Neural progenitor cell (in vitro differentiated cells): ENCODE data around the gene OSBPL1A. TPM values are rescaled to one million over a fixed set of nuclear protein-coding genes. Genes with fewer than 3 reads are reported as not detected.

ENCODE experiments used
- DNase-seq: peaks from one replicate; pipeline ENCODE4 v3.0.0-alpha.2; 2016; ENCODE audit warnings: low spot score
- H2AFZ ChIP-seq: fragments of 200-600 bp; sonication (generic); replicated peaks from 2 replicates; pipeline ENCODE4 v1.6.1; 2016; ENCODE audit warnings: antibody characterized with exemption
- H3F3A ChIP-seq: fragments of 200-600 bp; sonication (generic); 2 replicates; pipeline ENCODE4 v1.6.1; 2016; ENCODE audit warnings: antibody characterized with exemption, low read depth
- H3K27ac ChIP-seq: fragments of 200-600 bp; sonication (generic); 2 replicates; pipeline ENCODE4 v1.5.1; 2016; ENCODE audit warnings: mild to moderate bottlenecking
- H3K27me3 ChIP-seq: fragments of 200-600 bp; sonication (generic); 2 replicates; pipeline ENCODE4 v1.6.1; 2016; ENCODE audit warnings: mild to moderate bottlenecking, moderate library complexity
- H3K36me3 ChIP-seq: fragments of 200-600 bp; sonication (generic); 2 replicates; pipeline ENCODE4 v1.5.1; 2016
- H3K4me1 ChIP-seq: fragments of 200-600 bp; sonication (generic); 2 replicates; pipeline ENCODE4 v1.6.1; 2016; ENCODE audit warnings: mixed run types
- H3K4me2 ChIP-seq: fragments of 200-600 bp; sonication (generic); 2 replicates; pipeline ENCODE4 v1.6.1; 2016
- H3K4me3 ChIP-seq: fragments of 200-600 bp; sonication (generic); 2 replicates; pipeline ENCODE4 v1.5.1; 2016
- H3K79me2 ChIP-seq: fragments of 200-600 bp; sonication (generic); 2 replicates; pipeline ENCODE4 v1.6.1; 2016; ENCODE audit warnings: low read depth
- H3K9ac ChIP-seq: fragments of 200-600 bp; sonication (generic); 2 replicates; pipeline ENCODE4 v1.6.1; 2016
- H3K9me3 ChIP-seq: fragments of 200-600 bp; sonication (generic); 2 replicates; pipeline ENCODE4 v1.5.1; 2016; ENCODE audit warnings: low read depth
- H4K20me1 ChIP-seq: fragments of 200-600 bp; sonication (generic); 2 replicates; pipeline ENCODE4 v1.6.1; 2016; ENCODE audit warnings: low read depth
- H3K27ac Mint-ChIP-seq: 3 replicates; pipeline ENCODE4 v1.8.0; 2021; ENCODE audit warnings: mixed read lengths
- H3K27me3 Mint-ChIP-seq: 2 replicates; pipeline ENCODE4 v1.8.0; 2022; ENCODE audit warnings: low read depth, mild to moderate bottlenecking, inconsistent platforms, moderate library complexity, mixed read lengths; ENCODE audit not compliant: insufficient read depth
- H3K36me3 Mint-ChIP-seq: 3 replicates; pipeline ENCODE4 v1.8.0; 2021; ENCODE audit warnings: mixed read lengths
- H3K4me1 Mint-ChIP-seq: 3 replicates; pipeline ENCODE4 v1.8.0; 2021; ENCODE audit warnings: mixed read lengths
- H3K4me3 Mint-ChIP-seq: 3 replicates; pipeline ENCODE4 v1.8.0; 2021; ENCODE audit warnings: mild to moderate bottlenecking, moderate library complexity, mixed read lengths
- H3K9me3 Mint-ChIP-seq: 3 replicates; pipeline ENCODE4 v1.8.0; 2020; ENCODE audit warnings: mixed read lengths
- CTCF ChIP-seq: fragments of 200-600 bp; sonication (generic); IDR thresholded peaks from 2 replicates; pipeline ENCODE4 v1.5.1; 2017; ENCODE audit warnings: antibody characterized with exemption, mild to moderate bottlenecking
- EZH2 ChIP-seq: fragments of 200-600 bp; sonication (generic); IDR thresholded peaks from 2 replicates; pipeline ENCODE4 v1.6.1; 2017; ENCODE audit warnings: antibody characterized with exemption, mild to moderate bottlenecking, moderate library complexity
- EZH2phosphoT487 ChIP-seq: fragments of 200-600 bp; sonication (generic); IDR thresholded peaks from 2 replicates; pipeline ENCODE4 v1.6.1; 2017; ENCODE audit warnings: antibody characterized with exemption
- total RNA-seq: library from RNA; depleted of rRNA; stranded (reverse); fragments of >200 nt; gene quantifications from 2 replicates; pipeline ENCODE4 v1.2.3, GENCODE V29; 2015; ENCODE audit warnings: low replicate concordance

OSBPL1A gene
- total RNA-seq, 1 donor from 2014 or later: 75.0 TPM

GRCh38 chr18:24373328-24373727 is 24.3 kb downstream of the OSBPL1A start:
- H3K4me3 Mint-ChIP-seq: no peak overlapping the region
- Histone ChIP-seq H3K4me3 (no peak overlapping the region), H4K20me1 (peaks cover 7% of the 10 kb centered on the region), H3K79me2 (peaks cover 14% of the 10 kb centered on the region), H2AFZ (no peak overlapping the region), H3K27me3 (no peaks in the 10 kb centered on the region), H3K9me3 (no peaks in the 10 kb centered on the region), H3K9ac (no peak overlapping the region), H3K4me1 (peaks cover 8% of the 10 kb centered on the region), H3K27ac (no peak overlapping the region), H3K4me2 (no peak overlapping the region), H3K36me3 (no peaks in the 10 kb centered on the region), H3F3A (peaks cover 10% of the 10 kb centered on the region)
- no peaks in the 10 kb centered on the region for H3K9me3 Mint-ChIP-seq
- TF ChIP-seq EZH2 (no peak), CTCF (no peak), EZH2phosphoT487 (no peak)
- H3K4me1 Mint-ChIP-seq: peaks cover 5% of the 10 kb centered on the region
- H3K27me3 Mint-ChIP-seq: peaks cover 4% of the 10 kb centered on the region
- DNase-seq: no peak
- H3K27ac Mint-ChIP-seq: no peak overlapping the region
- H3K36me3 Mint-ChIP-seq: peaks cover 51% of the 10 kb centered on the region

- no peak overlapping the region for H3K27ac Mint-ChIP-seq
- Histone ChIP-seq H3K9me3 (no peaks in the 10 kb centered on the region), H3K27ac (no peak overlapping the region), H4K20me1 (peaks cover 4% of the 10 kb centered on the region), H3K4me3 (no peak overlapping the region), H3K27me3 (no peaks in the 10 kb centered on the region), H3K4me1 (no peaks in the 10 kb centered on the region), H3K79me2 (peaks cover 5% of the 10 kb centered on the region), H3F3A (peaks cover 6% of the 10 kb centered on the region), H3K36me3 (no peaks in the 10 kb centered on the region), H3K4me2 (no peak overlapping the region), H3K9ac (no peak overlapping the region), H2AFZ (no peak overlapping the region)
- no peak for DNase-seq
- no peaks in the 10 kb centered on the region for H3K9me3 Mint-ChIP-seq
- no peak overlapping the region for H3K4me3 Mint-ChIP-seq
- TF ChIP-seq EZH2 (no peak), EZH2phosphoT487 (no peak), CTCF (no peak)
- peaks cover 4% of the 10 kb centered on the region for H3K27me3 Mint-ChIP-seq
- peaks cover 52% of the 10 kb centered on the region for H3K36me3 Mint-ChIP-seq
- H3K4me1 Mint-ChIP-seq: peaks cover 3% of the 10 kb centered on the region
These were observed 25.2 kb downstream of the OSBPL1A start for GRCh38 chr18:24372279-24372872.

- Mint-ChIP-seq H3K27ac (peak overlapping the region; percentile 62), H3K9me3 (no peaks in the 10 kb centered on the region)
- H3K9ac ChIP-seq: no peak overlapping the region
These were observed 27.5 kb downstream of the OSBPL1A start for GRCh38 chr18:24370120-24370519.

More at GRCh38 chr18:24370120-24370519, 27.5 kb downstream of the OSBPL1A start:
- H3F3A ChIP-seq: peaks cover 6% of the 10 kb centered on the region
- Mint-ChIP-seq H3K4me3 (no peak overlapping the region), H3K4me1 (peaks cover 3% of the 10 kb centered on the region), H3K27me3 (peaks cover 4% of the 10 kb centered on the region), H3K36me3 (peaks cover 52% of the 10 kb centered on the region)
- no peaks in the 10 kb centered on the region for H3K27me3 ChIP-seq
- DNase-seq: no peak
- TF ChIP-seq EZH2phosphoT487 (no peak), EZH2 (no peak), CTCF (no peak)
- H3K4me2 ChIP-seq: no peak overlapping the region
- no peak overlapping the region for H3K4me3 ChIP-seq
- H3K79me2 ChIP-seq: no peaks in the 10 kb centered on the region
- no peaks in the 10 kb centered on the region for H3K36me3 ChIP-seq
- no peaks in the 10 kb centered on the region for H3K4me1 ChIP-seq
- H4K20me1 ChIP-seq: peaks cover 4% of the 10 kb centered on the region
- no peak overlapping the region for H3K27ac ChIP-seq
- H2AFZ ChIP-seq: no peak overlapping the region
- no peaks in the 10 kb centered on the region for H3K9me3 ChIP-seq
